Osteoblast (primary cell): ENCODE measurements around the gene DYNLRB1. TPM values are rescaled to one million over a fixed set of nuclear protein-coding genes. Genes with fewer than 3 reads are reported as not detected.
A peak's percentile ranks its signal among the peaks of the same experiment; 100 is the strongest.
"Not testable (repeated sequence)": the region's sequence is repeated elsewhere in the genome, so short reads cannot be mapped to it uniquely, and the experiment has no call there.

ENCODE experiments used
- DNase-seq: peaks from one replicate; pipeline ENCODE4 v3.0.0; 2011; ENCODE audit warnings: low spot score, mixed read lengths; ENCODE audit not compliant: insufficient read length; ENCODE audit errors: missing footprints
- H2AFZ ChIP-seq: 2 replicates; pipeline ENCODE4 v1.6.0; 2011; ENCODE audit warnings: mild to moderate bottlenecking, low read length
- H3K27ac ChIP-seq: 2 replicates; pipeline ENCODE4 v1.5.1; 2011; ENCODE audit warnings: mild to moderate bottlenecking, low read depth, low read length, moderate library complexity
- H3K27me3 ChIP-seq: 2 replicates; pipeline ENCODE4 v1.6.0; 2012; ENCODE audit warnings: mild to moderate bottlenecking, control low read depth, inconsistent platforms, low read length, moderate library complexity; ENCODE audit not compliant: insufficient read depth
- H3K36me3 ChIP-seq: 2 replicates; pipeline ENCODE4 v1.5.1; 2011; ENCODE audit warnings: mild to moderate bottlenecking, low read length, control low read depth, moderate library complexity; ENCODE audit not compliant: insufficient read depth
- H3K4me1 ChIP-seq: 2 replicates; pipeline ENCODE4 v1.5.1; 2011; ENCODE audit warnings: mild to moderate bottlenecking, low read length, control low read depth, moderate library complexity; ENCODE audit not compliant: insufficient read depth
- H3K4me2 ChIP-seq: 2 replicates; pipeline ENCODE4 v1.6.0; 2011; ENCODE audit warnings: mild to moderate bottlenecking, low read length; ENCODE audit not compliant: insufficient read depth
- H3K4me3 ChIP-seq: fragments of 200-600 bp; sonication (generic); 3 replicates; pipeline ENCODE4 v1.5.1; 2012; ENCODE audit warnings: mild to moderate bottlenecking, low read length, inconsistent platforms; ENCODE audit not compliant: insufficient read depth
- H3K79me2 ChIP-seq: 2 replicates; pipeline ENCODE4 v1.6.0; 2012; ENCODE audit warnings: mild to moderate bottlenecking, low read length, control low read depth, inconsistent platforms; ENCODE audit not compliant: insufficient read depth
- H3K9me3 ChIP-seq: 2 replicates; pipeline ENCODE4 v1.5.1; 2011; ENCODE audit warnings: low read depth, low read length, control low read depth
- H4K20me1 ChIP-seq: 2 replicates; pipeline ENCODE4 v1.6.0; 2012; ENCODE audit warnings: mild to moderate bottlenecking, low read length, control low read depth; ENCODE audit not compliant: insufficient read depth
- total RNA-seq: library from RNA; depleted of rRNA; stranded (reverse); fragments of >200 nt; gene quantifications from 2 replicates; pipeline ENCODE4 v1.2.3, GENCODE V29; 2012
- TF ChIP-seq, protein P1 (sequence below): IDR thresholded peaks from 2 replicates; pipeline ENCODE4 v1.5.1; 2011; ENCODE audit warnings: mild to moderate bottlenecking, low read depth, low read length, moderate library complexity; ENCODE audit errors: extremely low read depth

DYNLRB1 gene
- total RNA-seq, 1 donor = 51.0 TPM

DNA sequence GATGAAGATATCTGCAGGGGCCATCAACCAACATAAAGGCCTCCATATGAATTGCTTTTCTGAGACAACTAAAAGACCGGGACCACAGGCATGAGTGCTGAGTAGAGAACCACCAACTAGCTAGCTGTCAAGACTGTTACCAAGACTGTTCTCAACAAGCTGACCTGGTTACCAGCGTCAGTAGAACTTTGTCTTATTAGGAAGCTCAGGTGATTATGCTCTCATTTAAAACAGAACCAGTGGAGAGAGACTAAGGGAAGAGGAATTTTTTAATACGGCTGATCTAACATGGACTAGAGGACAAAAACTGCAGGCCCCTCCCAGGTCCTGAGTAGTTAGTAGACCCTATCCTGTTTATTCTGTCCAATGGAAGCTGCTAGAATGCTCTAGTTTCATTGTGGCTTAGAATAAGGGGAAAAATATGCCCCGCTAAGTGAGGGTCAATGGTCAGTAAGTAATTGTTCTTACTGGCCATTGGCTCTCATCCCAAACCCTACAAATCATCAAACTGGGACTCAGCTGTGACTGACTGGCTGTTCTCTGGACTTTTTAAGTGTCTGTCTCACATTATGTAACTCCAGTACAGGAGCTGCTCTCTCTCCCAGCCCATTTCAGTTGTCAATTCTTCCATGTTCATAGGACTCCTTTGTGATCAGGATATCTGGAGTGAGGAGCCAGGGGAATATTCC is 3.8 kb upstream of the DYNLRB1 start:
- Histone ChIP-seq H3K79me2 (peaks cover 15% of the 10 kb centered on the region), H3K4me2 (no peak overlapping the region), H3K9me3 (no peaks in the 10 kb centered on the region), H3K4me3 (no peak overlapping the region), H3K27me3 (no peaks in the 10 kb centered on the region), H3K36me3 (peaks cover 31% of the 10 kb centered on the region), H4K20me1 (no peaks in the 10 kb centered on the region), H3K27ac (no peak overlapping the region), H3K4me1 (peaks cover 16% of the 10 kb centered on the region), H2AFZ (no peak overlapping the region)
- DNase-seq = peak; percentile 36
- TF ChIP-seq, protein P1, sequence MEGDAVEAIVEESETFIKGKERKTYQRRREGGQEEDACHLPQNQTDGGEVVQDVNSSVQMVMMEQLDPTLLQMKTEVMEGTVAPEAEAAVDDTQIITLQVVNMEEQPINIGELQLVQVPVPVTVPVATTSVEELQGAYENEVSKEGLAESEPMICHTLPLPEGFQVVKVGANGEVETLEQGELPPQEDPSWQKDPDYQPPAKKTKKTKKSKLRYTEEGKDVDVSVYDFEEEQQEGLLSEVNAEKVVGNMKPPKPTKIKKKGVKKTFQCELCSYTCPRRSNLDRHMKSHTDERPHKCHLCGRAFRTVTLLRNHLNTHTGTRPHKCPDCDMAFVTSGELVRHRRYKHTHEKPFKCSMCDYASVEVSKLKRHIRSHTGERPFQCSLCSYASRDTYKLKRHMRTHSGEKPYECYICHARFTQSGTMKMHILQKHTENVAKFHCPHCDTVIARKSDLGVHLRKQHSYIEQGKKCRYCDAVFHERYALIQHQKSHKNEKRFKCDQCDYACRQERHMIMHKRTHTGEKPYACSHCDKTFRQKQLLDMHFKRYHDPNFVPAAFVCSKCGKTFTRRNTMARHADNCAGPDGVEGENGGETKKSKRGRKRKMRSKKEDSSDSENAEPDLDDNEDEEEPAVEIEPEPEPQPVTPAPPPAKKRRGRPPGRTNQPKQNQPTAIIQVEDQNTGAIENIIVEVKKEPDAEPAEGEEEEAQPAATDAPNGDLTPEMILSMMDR = no peak

DNA sequence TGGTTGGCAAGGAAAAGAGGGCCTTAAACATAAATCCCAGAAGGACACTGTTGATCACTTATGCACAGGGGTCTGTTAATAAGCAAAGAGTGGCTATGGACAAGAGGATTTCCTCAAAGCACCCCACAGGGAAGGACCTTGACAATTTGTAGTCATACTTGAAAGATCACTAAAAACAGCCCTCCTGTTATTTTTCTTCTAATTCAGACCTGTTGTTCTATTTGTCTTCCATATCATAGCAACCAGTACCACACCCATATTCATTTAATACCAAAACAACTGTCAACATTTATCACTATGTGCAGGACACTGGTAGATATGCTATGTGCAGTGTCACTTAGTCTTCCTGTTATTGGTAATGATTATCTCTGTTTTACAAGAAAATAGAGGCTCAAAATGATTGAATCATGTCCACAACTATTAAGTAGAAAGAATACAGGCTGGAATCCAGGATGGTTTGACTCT is 3.2 kb upstream of the DYNLRB1 start:
- Histone ChIP-seq H3K9me3 (no peaks in the 10 kb centered on the region), H3K27ac (no peak overlapping the region), H3K4me1 (peaks cover 16% of the 10 kb centered on the region), H3K4me3 (no peak overlapping the region), H4K20me1 (peaks cover 3% of the 10 kb centered on the region), H3K27me3 (no peaks in the 10 kb centered on the region), H2AFZ (no peak overlapping the region), H3K79me2 (peaks cover 21% of the 10 kb centered on the region), H3K4me2 (no peak overlapping the region), H3K36me3 (peaks cover 26% of the 10 kb centered on the region)
- TF ChIP-seq, protein P1 = no peak
- no peak for DNase-seq

DNA sequence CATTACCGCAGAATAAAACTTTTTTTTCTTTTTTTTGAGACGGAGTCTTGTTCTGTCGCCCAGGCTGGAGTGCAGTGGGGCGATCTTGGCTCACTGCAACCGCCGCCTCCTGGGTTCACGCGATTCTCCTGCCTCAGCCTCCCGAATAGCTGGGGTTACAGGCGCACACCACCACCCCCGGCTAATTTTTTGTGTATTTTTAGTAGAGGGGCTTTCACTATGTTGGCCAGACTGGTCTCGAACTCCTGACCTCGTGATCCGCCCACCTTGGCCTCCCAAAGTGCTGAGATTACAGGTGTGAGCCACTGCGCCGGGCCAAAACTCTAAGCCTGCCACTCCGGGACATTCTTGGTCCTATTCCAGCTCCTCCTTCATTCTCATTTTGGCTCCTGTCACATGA is 2.2 kb upstream of the DYNLRB1 start:
- peaks cover 28% of the 10 kb centered on the region for H3K79me2 ChIP-seq
- H3K4me1 ChIP-seq = peaks cover 16% of the 10 kb centered on the region
- H3K9me3 ChIP-seq, H3K27me3 ChIP-seq, H3K27ac ChIP-seq, H3K4me3 ChIP-seq, H4K20me1 ChIP-seq, H3K4me2 ChIP-seq, H2AFZ ChIP-seq, DNase-seq: not testable (repeated sequence)
- H3K36me3 ChIP-seq = peaks cover 23% of the 10 kb centered on the region

DNA sequence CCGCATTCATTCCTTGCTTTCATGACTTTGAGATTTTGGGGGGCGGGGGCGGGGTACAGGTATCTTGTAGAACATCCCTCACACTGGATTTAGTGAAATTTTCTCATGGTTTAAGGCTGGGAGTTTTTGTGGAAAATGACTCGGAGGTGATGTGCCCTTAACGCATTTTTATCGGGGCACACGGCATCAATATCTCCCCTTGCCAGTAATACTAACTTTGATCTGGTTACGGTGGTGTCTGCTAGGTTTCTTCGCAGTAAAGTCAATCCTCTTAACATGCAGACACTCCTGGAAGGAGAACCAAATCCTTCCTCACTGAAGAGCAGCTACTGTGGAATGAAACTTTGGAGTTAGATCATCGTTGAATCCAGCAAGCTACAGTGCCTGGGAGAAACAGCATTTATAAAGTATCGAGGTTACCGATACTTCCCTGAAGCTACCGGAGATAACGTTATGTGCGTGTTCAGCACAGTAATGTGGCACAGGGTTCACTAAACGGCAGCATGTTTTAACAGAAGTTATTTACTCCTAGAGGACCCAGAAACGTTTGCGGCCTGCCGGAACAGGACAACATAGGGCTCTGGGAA is 1.2 kb upstream of the DYNLRB1 start:
- Histone ChIP-seq H3K36me3 (peaks cover 26% of the 10 kb centered on the region), H3K27ac (peak overlapping the region; percentile 89), H3K27me3 (no peaks in the 10 kb centered on the region), H3K4me3 (peak overlapping the region; percentile 98), H3K4me1 (peaks cover 16% of the 10 kb centered on the region), H3K79me2 (peaks cover 38% of the 10 kb centered on the region), H4K20me1 (peaks cover 8% of the 10 kb centered on the region), H3K9me3 (no peaks in the 10 kb centered on the region), H3K4me2 (peak overlapping the region; percentile 96), H2AFZ (no peak overlapping the region)
- DNase-seq = no peak
- TF ChIP-seq, protein P1 = no peak
